ENCODE data around the gene TDRD5. TPM values are rescaled to one million over a fixed set of nuclear protein-coding genes. Genes with fewer than 3 reads are reported as not detected.

Gene TDRD5
- total RNA-seq, 1 experiment from 2014 or later, result 0.66 TPM

GRCh38 chr1:179729881-179730280, 138.2 kb downstream of the TDRD5 start (continued):
- TF ChIP-seq, protein P1, sequence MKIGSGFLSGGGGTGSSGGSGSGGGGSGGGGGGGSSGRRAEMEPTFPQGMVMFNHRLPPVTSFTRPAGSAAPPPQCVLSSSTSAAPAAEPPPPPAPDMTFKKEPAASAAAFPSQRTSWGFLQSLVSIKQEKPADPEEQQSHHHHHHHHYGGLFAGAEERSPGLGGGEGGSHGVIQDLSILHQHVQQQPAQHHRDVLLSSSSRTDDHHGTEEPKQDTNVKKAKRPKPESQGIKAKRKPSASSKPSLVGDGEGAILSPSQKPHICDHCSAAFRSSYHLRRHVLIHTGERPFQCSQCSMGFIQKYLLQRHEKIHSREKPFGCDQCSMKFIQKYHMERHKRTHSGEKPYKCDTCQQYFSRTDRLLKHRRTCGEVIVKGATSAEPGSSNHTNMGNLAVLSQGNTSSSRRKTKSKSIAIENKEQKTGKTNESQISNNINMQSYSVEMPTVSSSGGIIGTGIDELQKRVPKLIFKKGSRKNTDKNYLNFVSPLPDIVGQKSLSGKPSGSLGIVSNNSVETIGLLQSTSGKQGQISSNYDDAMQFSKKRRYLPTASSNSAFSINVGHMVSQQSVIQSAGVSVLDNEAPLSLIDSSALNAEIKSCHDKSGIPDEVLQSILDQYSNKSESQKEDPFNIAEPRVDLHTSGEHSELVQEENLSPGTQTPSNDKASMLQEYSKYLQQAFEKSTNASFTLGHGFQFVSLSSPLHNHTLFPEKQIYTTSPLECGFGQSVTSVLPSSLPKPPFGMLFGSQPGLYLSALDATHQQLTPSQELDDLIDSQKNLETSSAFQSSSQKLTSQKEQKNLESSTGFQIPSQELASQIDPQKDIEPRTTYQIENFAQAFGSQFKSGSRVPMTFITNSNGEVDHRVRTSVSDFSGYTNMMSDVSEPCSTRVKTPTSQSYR (CRISPR knock-in tag; IDR thresholded peaks at IDR 0.05), result no peak
- TF ChIP-seq ZSCAN18 (CRISPR knock-in tag; IDR thresholded peaks at IDR 0.05) (no peak), NR3C1 (CRISPR knock-in tag; conservative IDR thresholded peaks at IDR 0.05; ENCODE audit: low read depth) (no peak), TCF7 (CRISPR knock-in tag; IDR thresholded peaks at IDR 0.05; ENCODE audit: low read depth) (no peak), SOX15 (CRISPR knock-in tag; IDR thresholded peaks at IDR 0.05) (no peak), RELA (CRISPR knock-in tag; IDR thresholded peaks at IDR 0.05; ENCODE audit: borderline replicate concordance) (no peak)
- TF ChIP-seq, protein P2, sequence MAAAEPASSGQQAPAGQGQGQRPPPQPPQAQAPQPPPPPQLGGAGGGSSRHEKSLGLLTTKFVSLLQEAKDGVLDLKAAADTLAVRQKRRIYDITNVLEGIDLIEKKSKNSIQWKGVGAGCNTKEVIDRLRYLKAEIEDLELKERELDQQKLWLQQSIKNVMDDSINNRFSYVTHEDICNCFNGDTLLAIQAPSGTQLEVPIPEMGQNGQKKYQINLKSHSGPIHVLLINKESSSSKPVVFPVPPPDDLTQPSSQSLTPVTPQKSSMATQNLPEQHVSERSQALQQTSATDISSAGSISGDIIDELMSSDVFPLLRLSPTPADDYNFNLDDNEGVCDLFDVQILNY (CRISPR knock-in tag; IDR thresholded peaks at IDR 0.05), result no peak

DNA sequence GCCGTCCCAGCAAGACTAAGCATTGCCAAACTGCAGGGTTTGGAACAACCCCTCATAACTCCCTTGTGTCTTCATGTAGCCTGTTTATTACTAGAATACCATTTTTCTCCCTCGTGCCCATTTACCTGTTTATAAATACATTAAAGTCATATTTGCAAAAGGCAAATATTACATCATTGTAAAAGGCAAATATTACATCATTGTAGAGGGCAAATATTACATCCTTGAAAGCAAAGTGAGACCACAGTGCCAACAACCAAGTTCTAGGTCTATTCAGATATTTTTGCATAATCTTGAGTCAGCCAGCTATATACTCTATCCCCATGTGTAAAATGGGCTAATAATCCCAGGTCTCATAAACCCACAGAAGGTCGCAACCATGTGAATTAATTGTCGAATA, 140.0 kb downstream of the TDRD5 start:
- CTCF ChIA-PET, result interaction anchor here (1.2 to 8.5 kb wide), 5 partner anchors 25 to 447 kb away, joined by 3 to 63 read pairs (median 7); no protein-coding TSS in a partner anchor
- DNase-seq (ENCODE audit: low spot score) (no peak), ATAC-seq (no peak)
- POLR2A ChIA-PET, result no interaction called here
- Mint-ChIP-seq H3K36me3 (no peaks in the 10 kb centered on the region), H3K4me3 (no peak overlapping the region), H3K4me1 (no peaks in the 10 kb centered on the region), H3K9me3 (no peaks in the 10 kb centered on the region), H3K27me3 (ENCODE audit: low read depth) (no peaks in the 10 kb centered on the region), H3K27ac (no peak overlapping the region)
- TF ChIP-seq GABPB1 (CRISPR knock-in tag; IDR thresholded peaks at IDR 0.05) (peak; percentile 40; the same call in 1 of the 2 replicates), ATF1 (CRISPR knock-in tag; IDR thresholded peaks at IDR 0.05) (no peak)

Other genes starting within 250 kb of the TDRD5 start
- 0.18 TPM in 1 of 3 replicates, not detected in the others for gene AXDND1, start 225.9 kb upstream of the TDRD5 start, total RNA-seq (2021)
- not detected in 3 replicates for gene NPHS2, start 15.9 kb upstream of the TDRD5 start, total RNA-seq (2021)
- 0.07 to 0.09 TPM (median 0.07 TPM) in 3 replicates for gene FAM163A, start 151.5 kb downstream of the TDRD5 start, total RNA-seq (2021)

Measured in WTC11 (cell line).